BJ (cell line): Measurements from ENCODE around the gene EPM2A. TPM values are rescaled to one million over a fixed set of nuclear protein-coding genes. Genes with fewer than 3 reads are reported as not detected.
"Not testable (repeated sequence)": the region's sequence is repeated elsewhere in the genome, so short reads cannot be mapped to it uniquely, and the experiment has no call there.

Source experiments
- CTCF ChIA-PET: fragments of 350-600 bp; formaldehyde crosslinking; extraction: SDS; loops from one replicate; lab custom pipeline; 2021; ENCODE audit warnings: antibody characterized with exemption, inconsistent platforms; lab: Yijun Ruan, JAX
- POLR2A ChIA-PET: fragments of 300-600 bp; sonication (Branson Sonifier 250); formaldehyde crosslinking; extraction: SDS; loops from one replicate; lab custom pipeline; 2021; ENCODE audit warnings: antibody characterized with exemption; lab: Charles Lee
- DNase-seq: peaks from one replicate; pipeline ENCODE4 v3.0.0-alpha.2; 2011; ENCODE audit warnings: low read depth
- H3K27me3 ChIP-seq: 2 replicates; pipeline ENCODE4 v1.6.0; 2011; ENCODE audit warnings: low read length; ENCODE audit not compliant: control insufficient read depth, insufficient read depth
- H3K36me3 ChIP-seq: 2 replicates; pipeline ENCODE4 v1.5.1; 2011; ENCODE audit warnings: low read length; ENCODE audit not compliant: control insufficient read depth, insufficient read depth
- H3K4me3 ChIP-seq: 2 replicates; pipeline ENCODE4 v1.5.1; 2011; ENCODE audit warnings: low read depth, mild to moderate bottlenecking, control low read depth, low read length
- polyA plus RNA-seq: library from polyadenylated mRNA; depleted of rRNA; stranded (reverse); fragments of >200 nt; gene quantifications from 2 replicates; pipeline ENCODE4 v1.2.3, GENCODE V29; 2011
- TF ChIP-seq, protein P1 (sequence below): IDR thresholded peaks from 2 replicates; pipeline ENCODE4 v1.5.1; 2011; ENCODE audit warnings: low read depth, mild to moderate bottlenecking, control low read depth, inconsistent platforms, low read length, moderate library complexity; ENCODE audit not compliant: insufficient read depth

The EPM2A gene
- polyA plus RNA-seq, 1 experiment, result 6.5 TPM

DNA sequence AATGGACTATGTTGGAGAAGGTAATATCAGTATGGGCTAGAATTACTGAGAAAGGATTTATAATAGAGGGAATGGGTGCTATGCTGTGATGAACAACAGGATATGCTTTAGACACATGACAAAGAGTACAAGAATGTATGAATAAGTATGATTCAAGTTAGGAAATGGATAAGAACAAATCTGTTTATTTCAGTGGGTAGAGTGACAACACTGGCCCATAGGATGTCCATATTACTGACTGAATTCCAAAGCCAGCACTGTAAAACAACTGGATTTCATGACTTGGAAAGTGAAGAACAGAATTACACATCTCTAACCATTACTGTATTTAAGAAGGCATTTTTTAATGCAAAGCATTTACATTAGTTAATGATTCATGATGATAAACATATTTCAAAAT is 35.9 kb downstream of the EPM2A start:
- ChIA-PET POLR2A (no interaction called here), CTCF (no interaction called here)
- H3K27me3 ChIP-seq, result no peaks in the 10 kb centered on the region
- no peak for DNase-seq
- TF ChIP-seq, protein P1, sequence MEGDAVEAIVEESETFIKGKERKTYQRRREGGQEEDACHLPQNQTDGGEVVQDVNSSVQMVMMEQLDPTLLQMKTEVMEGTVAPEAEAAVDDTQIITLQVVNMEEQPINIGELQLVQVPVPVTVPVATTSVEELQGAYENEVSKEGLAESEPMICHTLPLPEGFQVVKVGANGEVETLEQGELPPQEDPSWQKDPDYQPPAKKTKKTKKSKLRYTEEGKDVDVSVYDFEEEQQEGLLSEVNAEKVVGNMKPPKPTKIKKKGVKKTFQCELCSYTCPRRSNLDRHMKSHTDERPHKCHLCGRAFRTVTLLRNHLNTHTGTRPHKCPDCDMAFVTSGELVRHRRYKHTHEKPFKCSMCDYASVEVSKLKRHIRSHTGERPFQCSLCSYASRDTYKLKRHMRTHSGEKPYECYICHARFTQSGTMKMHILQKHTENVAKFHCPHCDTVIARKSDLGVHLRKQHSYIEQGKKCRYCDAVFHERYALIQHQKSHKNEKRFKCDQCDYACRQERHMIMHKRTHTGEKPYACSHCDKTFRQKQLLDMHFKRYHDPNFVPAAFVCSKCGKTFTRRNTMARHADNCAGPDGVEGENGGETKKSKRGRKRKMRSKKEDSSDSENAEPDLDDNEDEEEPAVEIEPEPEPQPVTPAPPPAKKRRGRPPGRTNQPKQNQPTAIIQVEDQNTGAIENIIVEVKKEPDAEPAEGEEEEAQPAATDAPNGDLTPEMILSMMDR, result no peak
- H3K36me3 ChIP-seq, result no peaks in the 10 kb centered on the region
- H3K4me3 ChIP-seq, result no peak overlapping the region

DNA sequence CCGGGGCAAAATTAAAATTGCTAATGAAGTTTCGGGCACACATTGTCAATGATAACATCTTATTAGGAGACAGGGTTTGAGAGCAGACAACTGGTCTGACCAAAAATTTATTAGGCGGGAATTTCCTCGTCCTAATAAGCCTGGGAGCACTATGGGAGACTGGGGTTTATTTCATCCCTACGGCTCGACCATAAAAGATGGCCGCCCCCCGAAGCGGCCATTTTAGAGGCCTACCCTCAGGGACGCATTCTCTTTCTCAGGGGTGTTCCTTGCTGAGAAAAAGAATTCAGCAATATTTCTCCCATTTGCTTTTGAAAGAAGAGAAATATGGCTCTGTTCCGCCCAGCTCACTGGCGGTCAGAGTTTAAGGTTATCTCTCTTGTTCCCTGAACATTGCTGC is 37.9 kb downstream of the EPM2A start:
- H3K4me3 ChIP-seq, DNase-seq, CTCF ChIA-PET, POLR2A ChIA-PET, H3K27me3 ChIP-seq, H3K36me3 ChIP-seq: not testable (repeated sequence)

DNA sequence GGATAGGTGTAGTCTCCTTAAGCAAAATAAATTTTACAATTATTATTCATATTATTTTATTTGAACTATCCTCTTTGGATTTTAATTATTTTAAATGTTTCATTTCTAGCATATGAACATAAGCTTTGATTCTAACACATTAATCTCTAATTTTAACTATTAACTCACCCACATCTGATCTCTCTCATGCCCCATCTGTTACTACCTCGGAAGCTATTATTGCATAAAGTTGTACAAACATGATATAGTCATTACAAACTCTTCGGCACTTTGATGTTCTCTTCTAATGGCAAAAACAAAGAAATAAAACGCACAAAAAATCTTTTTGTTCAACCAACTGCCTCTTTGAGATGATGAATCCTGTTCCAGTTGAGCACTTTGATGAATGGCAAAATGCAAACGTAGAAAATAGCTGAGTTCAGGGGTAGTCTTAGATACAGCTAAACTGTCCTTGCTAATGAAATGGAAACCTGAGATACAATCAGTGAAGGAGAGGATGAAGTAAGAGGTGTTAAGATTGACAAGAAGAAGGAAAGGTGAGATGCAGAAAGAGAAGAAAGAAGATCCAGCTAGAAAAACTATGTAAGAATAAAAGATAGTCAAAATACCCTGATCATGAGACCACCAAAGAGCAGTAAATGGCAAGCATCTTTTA is 41.1 kb downstream of the EPM2A start:
- CTCF ChIA-PET, result interaction anchor here (0.6 kb wide), 1 partner anchor 1256 kb away, joined by 3 read pairs; no protein-coding TSS in a partner anchor

DNA sequence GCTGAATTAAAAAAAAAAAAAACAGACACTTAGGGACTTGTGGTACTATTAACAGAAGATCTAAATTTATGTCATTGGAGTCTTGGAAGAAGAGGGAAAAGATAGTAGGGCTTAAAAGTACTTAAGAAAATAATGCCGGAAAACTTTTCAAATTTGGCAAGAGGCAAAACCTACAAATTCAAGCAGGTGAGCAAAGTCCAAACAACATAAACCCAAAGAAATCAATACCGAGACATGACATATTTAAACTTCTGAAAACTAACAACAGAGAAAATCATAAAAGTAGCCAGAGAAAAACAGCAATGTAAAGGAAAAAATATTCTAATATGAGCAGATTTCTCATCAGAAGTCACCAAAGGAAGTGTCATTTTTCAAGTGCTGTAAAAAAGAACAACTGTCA is 44.4 kb downstream of the EPM2A start:
- CTCF ChIA-PET, result no interaction called here
- DNase-seq, result no peak
- POLR2A ChIA-PET, result no interaction called here

More for the DNA sequence above, 41.1 kb downstream of the EPM2A start:
- TF ChIP-seq, protein P1, result no peak
- POLR2A ChIA-PET, result no interaction called here
- Histone ChIP-seq H3K4me3 (no peak overlapping the region), H3K27me3 (no peaks in the 10 kb centered on the region), H3K36me3 (no peaks in the 10 kb centered on the region)
- no peak for DNase-seq

DNA sequence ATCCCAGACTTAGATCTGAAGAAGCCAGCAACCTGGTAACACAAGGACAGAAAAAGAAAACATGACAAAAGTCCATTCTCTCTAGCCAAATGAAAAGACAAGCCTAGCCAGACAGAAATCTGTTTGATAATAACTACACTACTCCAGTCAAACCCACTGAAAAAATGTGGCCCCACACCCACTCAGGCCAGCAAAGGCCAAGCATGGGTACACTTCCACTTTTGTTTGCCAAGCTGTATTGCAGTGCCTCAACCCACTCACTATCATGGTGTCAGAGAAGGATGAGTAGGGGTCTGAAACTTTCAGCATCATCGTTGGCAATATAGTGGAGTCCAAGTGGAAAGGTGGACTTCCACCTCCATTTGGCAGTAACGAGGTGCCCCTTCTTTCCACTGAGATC is 45.8 kb downstream of the EPM2A start:
- no peak for DNase-seq
- ChIA-PET POLR2A (no interaction called here), CTCF (interaction anchor here (1.2 kb wide), 1 partner anchor 14 kb away, joined by 3 read pairs; no protein-coding TSS in a partner anchor)
- no peak overlapping the region for H3K4me3 ChIP-seq
- H3K36me3 ChIP-seq, result no peaks in the 10 kb centered on the region
- TF ChIP-seq, protein P1, result no peak
- no peaks in the 10 kb centered on the region for H3K27me3 ChIP-seq

More for the DNA sequence above, 44.4 kb downstream of the EPM2A start:
- H3K27me3 ChIP-seq, result no peaks in the 10 kb centered on the region
- TF ChIP-seq, protein P1, result no peak
- H3K4me3 ChIP-seq, result no peak overlapping the region
- no peaks in the 10 kb centered on the region for H3K36me3 ChIP-seq

DNA sequence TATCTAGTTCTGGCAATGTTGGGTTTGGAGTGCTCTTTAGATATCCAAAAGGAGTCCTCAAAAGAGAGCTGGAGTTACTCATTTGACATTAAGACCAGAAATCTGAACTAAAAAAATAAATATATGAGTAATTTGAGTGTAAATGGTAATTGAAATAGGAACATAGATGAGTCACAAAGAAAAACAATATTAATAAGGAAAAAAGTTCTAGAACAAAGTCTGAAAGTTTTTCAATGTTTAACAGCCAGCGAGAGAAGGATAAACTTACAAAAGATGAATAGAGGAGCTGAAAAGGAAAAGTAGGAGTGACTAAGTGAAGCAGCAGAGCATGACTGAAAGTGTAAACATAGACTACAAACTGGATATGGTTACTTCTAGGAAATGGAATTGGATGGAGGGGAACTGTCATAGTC is 46.8 kb downstream of the EPM2A start:
- POLR2A ChIA-PET, result no interaction called here
- CTCF ChIA-PET, result no interaction called here

More for the DNA sequence above, 46.8 kb downstream of the EPM2A start:
- H3K4me3 ChIP-seq, result no peak overlapping the region
- DNase-seq, result no peak
- TF ChIP-seq, protein P1, result no peak
- no peaks in the 10 kb centered on the region for H3K36me3 ChIP-seq
- no peaks in the 10 kb centered on the region for H3K27me3 ChIP-seq
